GM19395 (cell line): ENCODE data around the gene CTNNA2.

Experiments
- ATAC-seq: cut with Tn5 transposase; IDR thresholded peaks from one replicate; pipeline ENCODE4 v1.9.1; 2021; ENCODE audit warnings: mild to moderate bottlenecking, moderate library complexity; ENCODE audit not compliant: unreplicated experiment

Gene CTNNA2

GRCh38 chr2:80302314-80303005 lies 789.6 kb downstream of the CTNNA2 start:
- ATAC-seq: no peak

- no peak for ATAC-seq
Observed at GRCh38 chr2:80303006-80303908, 790.4 kb downstream of the CTNNA2 start.

GRCh38 chr2:80303909-80304837 lies 791.3 kb downstream of the CTNNA2 start, which contains the start of gene LRRTM1:
Gene LRRTM1, minus strand, starts transcription at chr2:80304752. Its CDS starts 933 bp downstream, at chr2:80303819.
- ATAC-seq: no peak

GRCh38 chr2:80311304-80311703 lies 798.5 kb downstream of the CTNNA2 start:
- ATAC-seq: no peak

GRCh38 chr2:80312282-80312839 lies 799.5 kb downstream of the CTNNA2 start:
- no peak for ATAC-seq

- no peak for ATAC-seq
Observed at GRCh38 chr2:80322311-80322920, 809.6 kb downstream of the CTNNA2 start.

- ATAC-seq: no peak
Observed at GRCh38 chr2:80322958-80323357, 810.1 kb downstream of the CTNNA2 start.

GRCh38 chr2:80323610-80324009 lies 810.8 kb downstream of the CTNNA2 start:
- ATAC-seq: no peak

GRCh38 chr2:80324525-80324924 lies 811.7 kb downstream of the CTNNA2 start:
- ATAC-seq: no peak

- no peak for ATAC-seq
Observed at GRCh38 chr2:80326214-80326613, 813.4 kb downstream of the CTNNA2 start.

GRCh38 chr2:80326861-80327260 lies 814.0 kb downstream of the CTNNA2 start:
- ATAC-seq: no peak

- no peak for ATAC-seq
Observed at GRCh38 chr2:80328159-80328571, 815.3 kb downstream of the CTNNA2 start.

- no peak for ATAC-seq
Observed at GRCh38 chr2:80329491-80329890, 816.6 kb downstream of the CTNNA2 start.

GRCh38 chr2:80330527-80331450 lies 817.9 kb downstream of the CTNNA2 start:
- no peak for ATAC-seq

- no peak for ATAC-seq
Observed at GRCh38 chr2:80333886-80334285, 821.0 kb downstream of the CTNNA2 start.

- ATAC-seq: no peak
Observed at GRCh38 chr2:80335411-80335810, 822.6 kb downstream of the CTNNA2 start.

- no peak for ATAC-seq
Observed at GRCh38 chr2:80338794-80339193, 825.9 kb downstream of the CTNNA2 start.

- ATAC-seq: no peak
Observed at GRCh38 chr2:80340022-80340421, 827.2 kb downstream of the CTNNA2 start.

- ATAC-seq: no peak
Observed at GRCh38 chr2:80348078-80348477, 835.2 kb downstream of the CTNNA2 start.
